ENCODE data around the gene DCUN1D2.

Gene DCUN1D2

GRCh38 chr13:113420232-113420631 is 70.3 kb downstream of the DCUN1D2 start:
- DNase-seq: no peak

- DNase-seq: no peak
Observed at GRCh38 chr13:113419531-113420193, 70.8 kb downstream of the DCUN1D2 start.

GRCh38 chr13:113418722-113419049 is 71.8 kb downstream of the DCUN1D2 start:
- no peak for DNase-seq

GRCh38 chr13:113417836-113418721 is 72.4 kb downstream of the DCUN1D2 start:
- no peak for DNase-seq

GRCh38 chr13:113417008-113417751 is 73.3 kb downstream of the DCUN1D2 start:
- DNase-seq: no peak

- no peak for DNase-seq
Observed at GRCh38 chr13:113415825-113416224, 74.7 kb downstream of the DCUN1D2 start.

GRCh38 chr13:113415032-113415431 is 75.5 kb downstream of the DCUN1D2 start:
- DNase-seq: no peak

- no peak for DNase-seq
Observed at GRCh38 chr13:113414335-113414734, 76.2 kb downstream of the DCUN1D2 start.

- no peak for DNase-seq
Observed at GRCh38 chr13:113413898-113414282, 76.6 kb downstream of the DCUN1D2 start.

- DNase-seq: no peak
Observed at GRCh38 chr13:113413178-113413897, 77.2 kb downstream of the DCUN1D2 start.

- DNase-seq: no peak
Observed at GRCh38 chr13:113412440-113412839, 78.1 kb downstream of the DCUN1D2 start.

- DNase-seq: no peak
Observed at GRCh38 chr13:113411216-113412023, 79.1 kb downstream of the DCUN1D2 start.

GRCh38 chr13:113410472-113411201 is 79.9 kb downstream of the DCUN1D2 start:
- no peak for DNase-seq

GRCh38 chr13:113408562-113408961 is 81.9 kb downstream of the DCUN1D2 start:
- no peak for DNase-seq

GRCh38 chr13:113407531-113408393 is 82.7 kb downstream of the DCUN1D2 start:
- no peak for DNase-seq

- no peak for DNase-seq
Observed at GRCh38 chr13:113407103-113407530, 83.4 kb downstream of the DCUN1D2 start.

- DNase-seq: no peak
Observed at GRCh38 chr13:113406321-113407102, 84.0 kb downstream of the DCUN1D2 start.
